Mesodermal cell (in vitro differentiated cells): ENCODE results near the gene TRIM9.

Source experiments
- H3K27ac ChIP-seq: 2 replicates; pipeline ENCODE4 v1.7.0; 2013; ENCODE audit warnings: mild to moderate bottlenecking, low read depth, low read length, moderate library complexity; ENCODE audit not compliant: severe bottlenecking
- H3K36me3 ChIP-seq: 2 replicates; pipeline ENCODE4 v1.7.1; 2013; ENCODE audit warnings: mild to moderate bottlenecking, low read length, moderate library complexity; ENCODE audit not compliant: control insufficient read depth, insufficient read depth
- H3K4me1 ChIP-seq: one replicate; pipeline ENCODE4 v1.7.1; 2013; ENCODE audit warnings: mild to moderate bottlenecking, low read length; ENCODE audit not compliant: insufficient read depth, control insufficient read depth, poor library complexity, severe bottlenecking
- H3K4me3 ChIP-seq: 2 replicates; pipeline ENCODE4 v1.7.0; 2013; ENCODE audit warnings: low read length, control low read depth, mild to moderate bottlenecking; ENCODE audit not compliant: insufficient read depth, poor library complexity, severe bottlenecking; ENCODE audit errors: extremely low read depth
- H3K9me3 ChIP-seq: 2 replicates; pipeline ENCODE4 v1.7.1; 2013; ENCODE audit warnings: mild to moderate bottlenecking, low read length, moderate library complexity; ENCODE audit not compliant: control insufficient read depth
- WGBS, 2 experiments: methylation state at CpG; one replicate each; pipeline ENCODE4 v1.1.5; 2013; ENCODE audit warnings: missing lambda C conversion rate in 2 of 2; ENCODE audit not compliant: insufficient coverage in 2 of 2; 5-methylcytosine and 5-hydroxymethylcytosine counted together

Gene TRIM9

DNA sequence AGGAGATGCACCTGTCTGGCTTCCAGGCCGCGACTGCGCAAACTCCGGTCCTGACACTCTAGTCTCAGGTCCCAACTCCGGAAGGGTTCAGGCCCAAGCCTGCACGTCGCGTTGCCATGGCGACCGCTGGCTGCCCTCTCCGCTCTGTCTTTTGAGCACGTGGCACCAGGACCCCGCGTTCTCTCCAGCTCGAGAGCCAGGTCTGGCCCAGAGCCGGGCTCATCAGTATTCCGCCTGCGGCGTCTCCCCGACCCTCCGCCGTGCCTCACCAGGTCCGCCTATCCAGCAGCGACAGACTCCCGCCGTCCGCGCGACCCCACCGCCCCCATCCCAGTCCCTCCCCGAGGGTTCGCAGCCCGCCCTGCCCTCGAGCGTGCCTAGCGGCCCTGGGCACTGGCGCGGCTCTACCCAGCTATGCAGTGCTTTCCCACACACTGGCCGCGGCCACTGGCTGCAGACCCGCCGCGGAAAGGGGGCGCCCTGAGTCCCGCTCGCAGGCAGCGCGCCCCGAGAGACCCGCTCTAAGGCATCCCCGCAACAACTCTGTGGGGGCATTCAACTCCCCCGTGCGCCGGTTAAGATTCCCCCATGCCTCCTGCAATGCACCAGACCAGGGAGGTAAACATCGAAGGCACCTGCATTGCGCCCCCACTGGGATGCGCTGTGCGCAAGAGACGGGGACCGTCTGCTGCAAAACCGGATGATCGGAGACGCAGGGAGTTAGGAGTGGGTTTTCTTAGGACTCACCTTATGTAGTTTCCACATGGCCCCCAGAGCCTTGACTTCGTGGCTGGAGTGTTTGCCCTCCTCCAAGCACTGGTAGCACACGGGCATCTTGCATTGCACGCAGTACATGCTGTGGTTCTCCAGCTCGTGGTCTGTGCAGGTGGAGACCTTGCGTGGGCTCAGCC is 1.3 kb downstream of the TRIM9 start:
- Histone ChIP-seq H3K4me1 (peaks cover 6% of the 10 kb centered on the region), H3K9me3 (no peaks in the 10 kb centered on the region), H3K27ac (no peak overlapping the region), H3K4me3 (peak overlapping the region; percentile 52), H3K36me3 (no peaks in the 10 kb centered on the region)
- 8 to 12% methylated on average over 39 to 66 of the region's 68 CpGs for WGBS, 2 experiments

DNA sequence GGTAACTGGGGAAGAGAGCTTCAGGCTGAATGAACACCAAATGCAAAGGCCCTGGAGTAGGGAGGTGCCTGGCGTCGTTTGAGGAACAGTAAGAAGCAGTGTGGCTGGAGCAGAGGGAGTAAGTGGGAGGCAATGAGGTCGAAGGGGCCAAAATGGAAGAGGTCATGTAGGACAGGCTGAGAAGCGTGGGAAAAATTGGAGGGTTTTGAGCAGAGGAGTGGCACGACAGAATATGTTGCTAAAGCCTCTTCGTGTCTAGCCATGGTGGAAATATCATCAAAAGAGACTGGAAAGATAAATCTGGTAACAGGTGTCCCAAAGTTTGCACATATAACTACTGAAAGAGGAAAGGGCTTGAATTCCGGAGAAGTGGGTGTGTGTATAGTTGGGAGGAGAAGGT is 1.9 kb downstream of the TRIM9 start:
- no peaks in the 10 kb centered on the region for H3K9me3 ChIP-seq
- H3K4me1 ChIP-seq = peaks cover 6% of the 10 kb centered on the region
- no peak overlapping the region for H3K27ac ChIP-seq
- WGBS, 2 experiments = 78 to 80% methylated on average over 7 of the region's 7 CpGs
- no peaks in the 10 kb centered on the region for H3K36me3 ChIP-seq
- H3K4me3 ChIP-seq = no peak overlapping the region

DNA sequence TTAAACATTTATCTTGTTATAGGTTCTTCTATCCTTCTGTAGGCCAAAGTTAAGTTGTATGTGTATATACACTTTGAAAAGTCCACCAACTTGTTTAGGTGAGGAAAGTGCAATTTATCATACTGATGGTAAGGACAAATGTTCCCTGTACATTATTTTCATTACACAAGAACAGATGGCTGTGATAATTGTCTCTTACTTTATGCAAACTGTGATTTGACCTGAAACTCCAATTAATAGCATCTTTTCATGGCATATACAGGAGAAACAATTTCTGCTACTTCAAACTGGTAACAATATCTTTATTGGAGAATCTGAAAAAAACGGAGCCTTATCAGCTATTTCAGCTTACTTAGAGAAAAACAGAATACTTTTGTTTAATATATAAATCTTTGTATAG is 5.6 kb downstream of the TRIM9 start:
- Histone ChIP-seq H3K9me3 (no peaks in the 10 kb centered on the region), H3K27ac (no peak overlapping the region), H3K4me3 (no peak overlapping the region), H3K4me1 (peaks cover 5% of the 10 kb centered on the region), H3K36me3 (no peaks in the 10 kb centered on the region)
- WGBS, 2 experiments = no CpG with 5 or more reads among the region's 1 CpG

DNA sequence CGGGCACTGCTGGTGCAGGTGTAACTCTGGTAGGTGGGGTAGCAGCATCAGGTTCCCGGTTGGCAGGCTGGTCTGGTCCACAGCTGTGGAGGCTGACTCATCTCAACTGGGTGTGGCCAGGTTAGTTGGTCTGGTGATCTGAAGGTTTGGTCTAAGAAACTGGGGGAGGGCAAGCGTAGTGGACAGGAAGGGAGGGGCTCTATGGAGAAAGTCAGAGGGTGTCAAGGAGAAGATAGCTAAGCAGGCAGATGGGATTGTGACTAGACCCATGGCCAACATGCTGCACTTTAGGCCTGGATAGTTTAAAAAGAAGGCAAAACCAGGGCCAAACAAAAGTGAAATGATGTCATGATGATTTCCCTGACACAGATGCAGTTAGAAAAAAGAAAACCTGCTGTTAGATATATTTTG is 7.9 kb downstream of the TRIM9 start:
- WGBS, 2 experiments = 84 to 96% methylated on average over 2 to 3 of the region's 3 CpGs
- H3K9me3 ChIP-seq = no peaks in the 10 kb centered on the region
- no peaks in the 10 kb centered on the region for H3K4me1 ChIP-seq

DNA sequence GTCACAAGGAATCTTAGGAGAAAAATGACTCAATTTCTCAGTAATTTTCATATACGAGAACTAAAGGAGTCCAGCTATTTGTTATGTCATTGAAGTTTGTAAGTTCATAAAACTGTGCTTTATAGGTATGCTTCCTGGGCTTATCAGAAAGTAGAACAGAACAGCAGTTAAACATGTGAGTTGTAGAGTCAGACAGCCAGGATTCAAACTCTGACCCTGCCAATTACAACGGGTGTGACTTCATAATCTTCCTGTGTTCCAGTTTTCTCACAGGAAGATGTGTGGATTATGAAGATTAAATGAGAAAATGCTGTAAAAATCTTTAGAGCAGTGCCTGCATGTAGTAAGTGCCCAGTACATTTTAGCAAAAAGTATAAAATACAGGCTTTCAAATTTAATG is 8.9 kb downstream of the TRIM9 start:
- no peaks in the 10 kb centered on the region for H3K4me1 ChIP-seq
- H3K36me3 ChIP-seq = no peaks in the 10 kb centered on the region
- H3K4me3 ChIP-seq = no peak overlapping the region
- no peaks in the 10 kb centered on the region for H3K9me3 ChIP-seq
- H3K27ac ChIP-seq = no peak overlapping the region
- 83 to 94% methylated on average over 1 to 2 of the region's 2 CpGs for WGBS, 2 experiments

More for the DNA sequence above, 7.9 kb downstream of the TRIM9 start:
- no peaks in the 10 kb centered on the region for H3K36me3 ChIP-seq
- no peak overlapping the region for H3K27ac ChIP-seq
- H3K4me3 ChIP-seq = no peak overlapping the region

DNA sequence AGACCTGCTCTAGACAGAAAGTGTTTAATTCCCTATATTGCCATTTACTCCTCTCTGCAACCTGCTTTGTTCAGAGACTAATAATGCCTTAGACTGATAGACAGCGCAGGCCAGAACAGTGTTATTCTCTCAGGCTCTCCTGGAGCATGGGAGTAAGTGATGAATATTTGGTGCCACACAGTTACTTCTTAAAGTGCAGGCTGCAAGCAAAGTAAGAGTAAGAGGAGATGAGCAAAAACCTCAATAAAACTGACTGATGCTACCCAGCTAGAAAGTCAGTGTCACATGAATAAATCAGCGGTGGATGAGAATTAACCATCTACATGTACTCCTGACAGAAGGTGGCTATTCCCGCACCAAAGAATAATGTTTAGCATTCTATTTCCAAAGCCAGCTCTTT is 9.9 kb downstream of the TRIM9 start:
- Histone ChIP-seq H3K27ac (no peak overlapping the region), H3K9me3 (no peaks in the 10 kb centered on the region), H3K4me3 (no peak overlapping the region), H3K36me3 (no peaks in the 10 kb centered on the region), H3K4me1 (no peaks in the 10 kb centered on the region)
- 100% methylated on average over 1 to 2 of the region's 3 CpGs for WGBS, 2 experiments

DNA sequence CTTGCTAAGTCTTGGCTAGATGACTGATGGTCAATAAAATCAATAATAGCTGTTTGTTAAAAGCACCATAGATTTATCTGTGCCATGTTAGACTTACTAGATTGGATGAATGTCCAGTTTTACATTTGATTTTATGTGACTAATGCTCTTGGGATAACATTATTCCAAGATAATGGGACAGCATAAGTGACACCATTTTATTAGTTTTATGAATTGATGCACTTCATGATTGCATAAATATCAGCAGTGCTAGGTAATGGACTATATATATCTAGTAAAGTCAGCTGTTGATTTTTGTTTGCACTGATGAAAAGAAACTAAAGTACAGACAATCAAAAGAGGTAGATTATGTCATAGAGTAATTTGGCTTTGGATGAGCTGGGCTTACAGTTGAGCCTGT is 10.4 kb downstream of the TRIM9 start:
- Histone ChIP-seq H3K9me3 (no peaks in the 10 kb centered on the region), H3K4me3 (no peak overlapping the region), H3K27ac (no peak overlapping the region), H3K4me1 (no peaks in the 10 kb centered on the region), H3K36me3 (no peaks in the 10 kb centered on the region)

DNA sequence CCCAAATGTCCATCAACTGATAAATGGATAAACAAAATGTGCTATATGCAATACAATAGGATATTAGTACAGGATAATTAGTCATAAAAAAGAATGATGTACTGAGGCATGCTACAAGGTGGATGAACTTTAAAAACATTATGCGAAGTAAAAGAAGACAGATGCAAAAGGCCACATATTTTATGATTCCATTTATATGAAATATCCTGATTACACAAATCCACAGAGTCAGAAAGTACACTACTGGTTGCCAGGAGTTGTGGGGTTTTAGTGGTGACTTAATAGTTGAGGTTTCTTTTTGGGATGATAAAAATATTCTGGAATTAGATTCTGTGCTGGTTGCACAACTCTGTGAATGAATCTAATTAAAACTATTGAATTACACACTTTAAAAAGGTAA is 12.6 kb downstream of the TRIM9 start:
- Histone ChIP-seq H3K36me3 (no peaks in the 10 kb centered on the region), H3K9me3 (no peaks in the 10 kb centered on the region), H3K4me1 (no peaks in the 10 kb centered on the region), H3K27ac (no peak overlapping the region), H3K4me3 (no peak overlapping the region)
- no CpG with 5 or more reads among the region's 1 CpG for WGBS, 2 experiments

DNA sequence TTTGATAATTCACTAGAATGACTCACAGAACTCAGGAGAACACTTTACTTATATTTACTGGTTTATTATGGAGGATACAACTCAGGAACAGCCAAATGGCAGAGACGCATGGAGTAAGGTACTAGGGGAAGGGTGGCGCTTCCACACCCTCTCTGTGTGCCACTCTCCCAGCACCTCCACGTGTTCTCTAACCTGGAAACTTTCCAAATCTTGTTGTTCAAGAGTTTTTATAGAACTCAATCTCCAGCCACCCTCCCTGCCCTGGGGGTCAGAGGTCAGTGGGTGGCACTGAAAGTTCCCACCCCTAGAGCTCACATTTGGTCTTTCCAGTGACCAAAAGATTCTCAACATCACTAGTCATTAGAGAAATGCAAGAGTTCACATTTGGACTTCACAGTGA is 13.2 kb downstream of the TRIM9 start:
- Histone ChIP-seq H3K36me3 (no peaks in the 10 kb centered on the region), H3K9me3 (no peaks in the 10 kb centered on the region), H3K4me3 (no peak overlapping the region), H3K4me1 (no peaks in the 10 kb centered on the region), H3K27ac (no peak overlapping the region)
- WGBS, 2 experiments = 83% methylated on average over 3 of the region's 3 CpGs; no CpG with 5 or more reads in 1 of the 2 experiments

DNA sequence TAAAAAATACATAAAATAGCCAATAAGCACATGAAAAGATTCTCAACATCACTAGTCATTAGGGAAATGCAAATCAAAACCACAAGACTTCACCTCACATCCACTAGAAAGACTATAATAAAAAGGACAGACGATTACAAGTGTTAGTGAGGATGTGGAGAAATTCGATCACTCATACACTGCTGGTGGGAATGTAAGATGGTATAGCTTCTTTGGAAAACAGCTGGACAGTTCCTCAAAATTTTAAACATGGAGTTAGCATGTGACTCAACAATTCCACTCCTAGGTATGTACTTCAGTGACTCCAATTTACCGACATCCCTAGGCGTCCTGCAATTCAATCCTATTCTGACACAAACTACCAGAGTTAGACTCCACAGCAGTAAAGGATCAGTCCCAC is 13.7 kb downstream of the TRIM9 start:
- no peak overlapping the region for H3K4me3 ChIP-seq
- WGBS, 2 experiments = 88 to 93% methylated on average over 2 of the region's 4 CpGs
- H3K27ac ChIP-seq = no peak overlapping the region
- no peaks in the 10 kb centered on the region for H3K4me1 ChIP-seq
- no peaks in the 10 kb centered on the region for H3K36me3 ChIP-seq
- H3K9me3 ChIP-seq = no peaks in the 10 kb centered on the region

DNA sequence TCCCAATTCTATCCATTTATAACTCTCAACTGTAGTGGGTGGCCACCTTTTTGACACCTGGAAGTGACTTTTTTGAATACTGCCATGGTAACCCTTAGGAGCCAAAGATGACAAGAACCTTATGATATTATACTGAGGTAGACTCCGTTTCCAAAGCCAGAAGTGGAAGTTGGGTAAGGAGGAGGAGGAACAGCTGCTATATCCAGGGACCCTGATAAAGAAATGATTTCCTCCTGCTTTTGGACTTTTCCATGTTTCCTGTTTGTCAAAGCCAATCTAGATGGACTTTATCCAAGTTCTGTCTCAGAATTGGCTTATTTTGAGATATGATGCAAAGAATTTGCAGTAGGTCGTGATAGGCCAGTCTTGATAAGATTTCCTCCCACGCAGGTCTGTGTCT is 14.3 kb downstream of the TRIM9 start:
- Histone ChIP-seq H3K4me1 (no peaks in the 10 kb centered on the region), H3K27ac (no peak overlapping the region), H3K9me3 (no peaks in the 10 kb centered on the region), H3K36me3 (no peaks in the 10 kb centered on the region), H3K4me3 (no peak overlapping the region)
- 83% methylated on average over 1 of the region's 3 CpGs; no CpG with 5 or more reads in 1 of the 2 experiments for WGBS, 2 experiments
